ENCODE measurements around the gene CYTIP. TPM values are rescaled to one million over a fixed set of nuclear protein-coding genes. Genes with fewer than 3 reads are reported as not detected.

The CYTIP gene
- total RNA-seq, 1 experiment from 2014 or later, result 1.2 TPM

DNA sequence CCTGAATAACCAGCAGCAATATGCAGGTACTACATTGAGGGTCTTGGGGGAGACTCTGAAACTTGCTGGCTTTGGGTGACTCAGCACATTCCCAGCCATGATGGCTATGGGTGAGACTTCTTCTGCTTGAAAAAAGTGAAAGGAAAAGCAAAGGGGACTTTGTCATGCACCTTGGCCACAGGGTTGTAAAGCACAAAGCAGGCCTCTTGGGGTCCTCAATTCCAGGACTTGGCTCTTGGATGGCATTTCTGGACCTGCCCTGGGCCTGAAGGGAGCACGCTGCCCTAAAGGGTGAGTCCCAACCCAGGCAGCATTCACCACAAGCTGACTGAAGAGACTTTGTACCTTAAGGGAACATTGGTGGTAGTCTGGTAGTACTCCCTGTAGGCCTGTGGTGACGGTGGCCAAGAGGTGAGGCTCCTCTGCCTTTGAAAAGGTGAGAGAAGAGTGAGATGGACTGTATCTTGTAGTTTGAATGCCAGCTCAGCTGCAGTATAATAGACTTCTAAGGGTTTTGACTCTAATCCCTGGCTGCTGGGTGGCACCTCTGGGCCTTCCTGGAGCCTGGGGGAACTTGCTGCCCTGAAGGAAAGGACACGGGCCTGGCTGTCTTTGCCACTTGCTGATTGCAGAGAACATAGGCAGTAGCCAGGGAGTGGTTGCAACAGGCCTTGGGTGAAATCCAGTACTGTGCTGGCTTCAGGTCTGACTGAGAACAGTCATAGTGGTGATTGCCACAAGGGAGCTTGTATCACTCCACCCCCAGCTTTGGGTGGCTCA lies 36.5 kb upstream of the CYTIP start:
- TF ChIP-seq, protein P1, sequence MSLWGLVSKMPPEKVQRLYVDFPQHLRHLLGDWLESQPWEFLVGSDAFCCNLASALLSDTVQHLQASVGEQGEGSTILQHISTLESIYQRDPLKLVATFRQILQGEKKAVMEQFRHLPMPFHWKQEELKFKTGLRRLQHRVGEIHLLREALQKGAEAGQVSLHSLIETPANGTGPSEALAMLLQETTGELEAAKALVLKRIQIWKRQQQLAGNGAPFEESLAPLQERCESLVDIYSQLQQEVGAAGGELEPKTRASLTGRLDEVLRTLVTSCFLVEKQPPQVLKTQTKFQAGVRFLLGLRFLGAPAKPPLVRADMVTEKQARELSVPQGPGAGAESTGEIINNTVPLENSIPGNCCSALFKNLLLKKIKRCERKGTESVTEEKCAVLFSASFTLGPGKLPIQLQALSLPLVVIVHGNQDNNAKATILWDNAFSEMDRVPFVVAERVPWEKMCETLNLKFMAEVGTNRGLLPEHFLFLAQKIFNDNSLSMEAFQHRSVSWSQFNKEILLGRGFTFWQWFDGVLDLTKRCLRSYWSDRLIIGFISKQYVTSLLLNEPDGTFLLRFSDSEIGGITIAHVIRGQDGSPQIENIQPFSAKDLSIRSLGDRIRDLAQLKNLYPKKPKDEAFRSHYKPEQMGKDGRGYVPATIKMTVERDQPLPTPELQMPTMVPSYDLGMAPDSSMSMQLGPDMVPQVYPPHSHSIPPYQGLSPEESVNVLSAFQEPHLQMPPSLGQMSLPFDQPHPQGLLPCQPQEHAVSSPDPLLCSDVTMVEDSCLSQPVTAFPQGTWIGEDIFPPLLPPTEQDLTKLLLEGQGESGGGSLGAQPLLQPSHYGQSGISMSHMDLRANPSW (CRISPR knock-in tag; conservative IDR thresholded peaks at IDR 0.05; ENCODE audit: low read depth), result no peak
- TF ChIP-seq EMX1 (CRISPR knock-in tag; IDR thresholded peaks at IDR 0.05) (no peak), TEAD1 (CRISPR knock-in tag; IDR thresholded peaks at IDR 0.05) (no peak), CREM (CRISPR knock-in tag; IDR thresholded peaks at IDR 0.05) (no peak), GRHL2 (CRISPR knock-in tag; IDR thresholded peaks at IDR 0.05; ENCODE audit: insufficient replicate concordance, severe bottlenecking) (no peak), PRDM15 (CRISPR knock-in tag; IDR thresholded peaks at IDR 0.05) (no peak), TP53 (CRISPR knock-in tag; IDR thresholded peaks at IDR 0.05) (no peak), ZNF232 (CRISPR knock-in tag; IDR thresholded peaks at IDR 0.05) (no peak), FOXP1 (CRISPR knock-in tag; IDR thresholded peaks at IDR 0.05; ENCODE audit: borderline replicate concordance) (no peak), NFE2L1 (CRISPR knock-in tag; IDR thresholded peaks at IDR 0.05) (no peak), ZNF281 (CRISPR knock-in tag; IDR thresholded peaks at IDR 0.05) (no peak), MAX (CRISPR knock-in tag; IDR thresholded peaks at IDR 0.05) (no peak), FOXJ3 (CRISPR knock-in tag; IDR thresholded peaks at IDR 0.05; ENCODE audit: borderline replicate concordance) (no peak), NR1H2 (CRISPR knock-in tag; IDR thresholded peaks at IDR 0.05) (no peak), USF2 (CRISPR knock-in tag; IDR thresholded peaks at IDR 0.05) (no peak), TEAD4 (CRISPR knock-in tag; IDR thresholded peaks at IDR 0.05) (no peak), ZNF317 (CRISPR knock-in tag; IDR thresholded peaks at IDR 0.05; ENCODE audit: borderline replicate concordance, low read depth) (no peak), SMAD3 (CRISPR knock-in tag; IDR thresholded peaks at IDR 0.05; ENCODE audit: borderline replicate concordance) (no peak), CBFB (CRISPR knock-in tag; IDR thresholded peaks at IDR 0.05; ENCODE audit: low read depth) (no peak)
- TF ChIP-seq, protein P2, sequence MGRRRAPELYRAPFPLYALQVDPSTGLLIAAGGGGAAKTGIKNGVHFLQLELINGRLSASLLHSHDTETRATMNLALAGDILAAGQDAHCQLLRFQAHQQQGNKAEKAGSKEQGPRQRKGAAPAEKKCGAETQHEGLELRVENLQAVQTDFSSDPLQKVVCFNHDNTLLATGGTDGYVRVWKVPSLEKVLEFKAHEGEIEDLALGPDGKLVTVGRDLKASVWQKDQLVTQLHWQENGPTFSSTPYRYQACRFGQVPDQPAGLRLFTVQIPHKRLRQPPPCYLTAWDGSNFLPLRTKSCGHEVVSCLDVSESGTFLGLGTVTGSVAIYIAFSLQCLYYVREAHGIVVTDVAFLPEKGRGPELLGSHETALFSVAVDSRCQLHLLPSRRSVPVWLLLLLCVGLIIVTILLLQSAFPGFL (CRISPR knock-in tag; IDR thresholded peaks at IDR 0.05; ENCODE audit: borderline replicate concordance), result no peak
- no peak for DNase-seq (ENCODE audit: low spot score)
- Mint-ChIP-seq H3K36me3 (no peaks in the 10 kb centered on the region), H3K27ac (no peak overlapping the region; the same call in 1 of the 2 replicates), H3K27me3 (ENCODE audit: low read depth) (peaks cover 12% of the 10 kb centered on the region), H3K9me3 (0 out of 2 replicates have a peak, but pooled peaks cover 3% of the 10 kb centered on the region), H3K4me1 (no peaks in the 10 kb centered on the region), H3K4me3 (no peak overlapping the region)
- CTCF ChIA-PET, result interaction anchor here (1.1 kb wide), 1 partner anchor 178 kb away, joined by 6 read pairs; no protein-coding TSS in a partner anchor
- no peak for ATAC-seq
- POLR2A ChIA-PET, result no interaction called here
